HepG2 (cell line): ENCODE data around the gene TBCD. TPM values are rescaled to one million over a fixed set of nuclear protein-coding genes. Genes with fewer than 3 reads are reported as not detected.

Source experiments
- CEBPB ChIP-seq: IDR thresholded peaks from 2 replicates; pipeline ENCODE4 v1.6.1; 2011; ENCODE audit warnings: low read depth, low read length, improper control_type of control experiment, borderline replicate concordance
- CEBPG ChIP-seq: IDR thresholded peaks from 2 replicates; pipeline ENCODE4 v1.6.1; 2016
- CHCHD3 ChIP-seq: sonication (generic); formaldehyde crosslinking; IDR thresholded peaks from 2 replicates; pipeline ENCODE4 v1.8.0; 2022; ENCODE audit warnings: mild to moderate bottlenecking, missing genetic modification reagents, moderate library complexity
- DMAP1 ChIP-seq: IDR thresholded peaks from 2 replicates; pipeline ENCODE4 v1.6.1; 2016
- FOXA3 ChIP-seq: IDR thresholded peaks from 2 replicates; pipeline ENCODE4 v1.6.1; 2016; ENCODE audit warnings: missing genetic modification reagents, missing compliant biosample characterization
- HMGA1 ChIP-seq: sonication (generic); formaldehyde crosslinking; conservative IDR thresholded peaks from 2 replicates; pipeline ENCODE4 v1.4.0; 2020; ENCODE audit warnings: missing genetic modification reagents
- MEF2D ChIP-seq: sonication (generic); formaldehyde crosslinking; IDR thresholded peaks from 2 replicates; pipeline ENCODE4 v1.5.1; 2020; ENCODE audit warnings: mild to moderate bottlenecking, missing genetic modification reagents
- MEIS2 ChIP-seq: sonication (generic); formaldehyde crosslinking; IDR thresholded peaks from 2 replicates; pipeline ENCODE4 v1.9.0; 2021; ENCODE audit warnings: mild to moderate bottlenecking, missing genetic modification reagents
- NFKB2 ChIP-seq: sonication (generic); formaldehyde crosslinking; IDR thresholded peaks from 2 replicates; pipeline ENCODE4 v1.4.0; 2020; ENCODE audit warnings: missing genetic modification reagents, borderline replicate concordance
- RAD51 ChIP-seq: fragments of 450-650 bp; IDR thresholded peaks from 2 replicates; pipeline ENCODE4 v1.6.1; 2016; ENCODE audit warnings: borderline replicate concordance
- RARA ChIP-seq: IDR thresholded peaks from 2 replicates; pipeline ENCODE4 v1.6.1; 2016; ENCODE audit warnings: missing genetic modification reagents, missing compliant biosample characterization
- TAF15 ChIP-seq: fragments of 200-400 bp; formaldehyde crosslinking; IDR thresholded peaks from one replicate; pipeline ENCODE4 v1.6.1; 2018; ENCODE audit warnings: mild to moderate bottlenecking, low read depth, low read length; ENCODE audit not compliant: poor library complexity, severe bottlenecking
- TARDBP ChIP-seq: sonication (generic); formaldehyde crosslinking; IDR thresholded peaks from 2 replicates; pipeline ENCODE4 v1.8.0; 2022; ENCODE audit warnings: mild to moderate bottlenecking, missing genetic modification reagents
- ZBTB3 ChIP-seq: sonication (generic); formaldehyde crosslinking; IDR thresholded peaks from 2 replicates; pipeline ENCODE4 v1.4.0; 2020; ENCODE audit warnings: low read depth, mild to moderate bottlenecking, moderate library complexity, missing genetic modification reagents, borderline replicate concordance
- ZNF143 ChIP-seq: sonication (generic); formaldehyde crosslinking; IDR thresholded peaks from 2 replicates; pipeline ENCODE4 v1.4.0; 2020; ENCODE audit warnings: missing genetic modification reagents
- ZNF441 ChIP-seq: sonication (generic); formaldehyde crosslinking; IDR thresholded peaks from 2 replicates; pipeline ENCODE4 v1.7.0; 2021; ENCODE audit warnings: missing genetic modification reagents, borderline replicate concordance
- ZNF616 ChIP-seq: sonication (generic); formaldehyde crosslinking; IDR thresholded peaks from 2 replicates; pipeline ENCODE4 v1.5.0; 2020; ENCODE audit warnings: low read depth, mild to moderate bottlenecking, missing genetic modification reagents
- ZNF775 ChIP-seq: sonication (generic); formaldehyde crosslinking; IDR thresholded peaks from 2 replicates; pipeline ENCODE4 v1.4.0; 2020; ENCODE audit warnings: missing genetic modification reagents, mild to moderate bottlenecking, moderate library complexity, borderline replicate concordance
- polyA plus RNA-seq, 8 experiments: library from polyadenylated mRNA; depleted of rRNA in 3 of 8; stranded (reverse) in 7 of 8; unstranded in 1 of 8; fragments of >200 nt; fragmentation: Illumina TruSeq in 4 of 8; extraction: Trizol in 4 of 8; gene quantifications; 2 replicates each; pipeline versions ENCODE4 v1.2.1 to v1.2.3, GENCODE V29; 2011 to 2016; ENCODE audit warnings: low read depth in 4 of 8, missing spikeins in 1 of 8, mixed read lengths in 1 of 8; ENCODE audit not compliant: insufficient read depth in 1 of 8
- total RNA-seq, 5 experiments: library from RNA; depleted of rRNA; stranded (reverse); fragments of >200 nt; fragmentation: Illumina TruSeq; extraction: Trizol; gene quantifications; 2 replicates each; pipeline ENCODE4 v1.2.3, GENCODE V29; 2016; ENCODE audit warnings: low read depth in 1 of 5
- TF ChIP-seq, protein P1 (sequence below): sonication (generic); formaldehyde crosslinking; conservative IDR thresholded peaks from 2 replicates; pipeline ENCODE4 v1.8.0; 2022; ENCODE audit warnings: missing genetic modification reagents
- TF ChIP-seq, protein P2 (sequence below): sonication (generic); formaldehyde crosslinking; IDR thresholded peaks from 2 replicates; pipeline ENCODE4 v1.8.0; 2022; ENCODE audit warnings: missing genetic modification reagents, low read depth, mild to moderate bottlenecking, borderline replicate concordance
- TF ChIP-seq, protein P3 (sequence below): sonication (generic); formaldehyde crosslinking; IDR thresholded peaks from 2 replicates; pipeline ENCODE4 v1.4.0; 2020; ENCODE audit warnings: low read depth, missing genetic modification reagents
- TF ChIP-seq, protein P4 (sequence below): sonication (generic); formaldehyde crosslinking; IDR thresholded peaks from 2 replicates; pipeline ENCODE4 v1.4.0; 2020; ENCODE audit warnings: missing genetic modification reagents, mild to moderate bottlenecking, borderline replicate concordance

TBCD gene
- total and polyA plus RNA-seq, 2 of the 13 experiments (the other 11 are each of a cell fraction or from before 2014, with no cell fraction given), result 33.9 to 54.8 TPM

DNA sequence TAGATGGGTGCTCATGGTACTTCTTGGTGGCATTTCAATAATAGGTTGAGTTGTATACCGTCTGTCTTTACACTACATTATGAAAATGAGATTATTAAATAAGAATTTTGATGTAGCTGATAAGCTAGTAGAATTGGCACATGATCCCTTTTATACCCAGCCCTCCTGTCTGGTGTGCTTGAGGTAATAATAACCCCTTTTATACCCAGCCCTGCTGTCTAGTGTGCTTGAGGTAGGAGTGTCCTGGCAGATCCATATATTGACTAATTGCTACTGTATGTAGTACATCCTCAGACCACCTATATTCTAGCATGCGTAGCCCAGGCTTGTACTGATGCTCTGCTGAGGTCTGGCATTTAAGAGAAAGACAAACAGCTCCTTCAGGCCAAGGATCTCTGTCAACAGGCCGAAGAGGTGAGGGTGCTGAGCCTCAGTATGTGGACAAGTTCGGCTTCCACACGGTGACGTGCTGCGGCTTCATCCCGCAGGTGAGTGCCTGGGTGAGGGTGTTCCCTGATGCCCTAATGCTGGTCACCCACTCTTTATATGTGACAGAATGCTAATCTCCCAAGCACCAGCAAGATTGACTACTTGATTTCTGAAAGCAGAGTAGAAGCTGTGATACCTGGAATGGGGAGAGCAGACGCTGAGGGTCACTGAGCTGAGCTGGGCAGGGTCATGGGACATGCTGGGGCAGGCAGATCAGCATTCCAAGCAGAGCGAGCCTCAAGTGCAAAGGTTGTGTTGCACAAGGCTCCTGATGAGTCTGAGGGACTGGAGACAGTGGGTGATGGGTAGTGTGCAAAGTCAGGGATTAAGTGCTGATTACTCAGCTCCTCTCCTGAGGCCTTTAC lies 10.7 kb upstream of the TBCD start (continued):
- TF ChIP-seq DMAP1 (CRISPR knock-in tag) (peak; percentile 73; the same call in 1 of the 2 replicates), FOXA3 (CRISPR knock-in tag) (peak; percentile 88), HMGA1 (CRISPR knock-in tag) (no peak), MEF2D (CRISPR knock-in tag) (peak; percentile 81; the same call in 1 of the 2 replicates), CHCHD3 (CRISPR knock-in tag) (no peak), ZNF143 (CRISPR knock-in tag) (peak; percentile 68), RAD51 (no peak), CEBPG (CRISPR knock-in tag) (peak; percentile 97), MEIS2 (CRISPR knock-in tag) (peak; percentile 82), TARDBP (CRISPR knock-in tag) (peak; percentile 93), ZBTB3 (CRISPR knock-in tag) (no peak), NFKB2 (CRISPR knock-in tag) (no peak), ZNF616 (CRISPR knock-in tag) (no peak), CEBPB (peak; percentile 99), ZNF775 (no peak), RARA (CRISPR knock-in tag) (peak; percentile 91), TAF15 (no peak), ZNF441 (CRISPR knock-in tag) (peak; percentile 88)
- TF ChIP-seq, protein P1, sequence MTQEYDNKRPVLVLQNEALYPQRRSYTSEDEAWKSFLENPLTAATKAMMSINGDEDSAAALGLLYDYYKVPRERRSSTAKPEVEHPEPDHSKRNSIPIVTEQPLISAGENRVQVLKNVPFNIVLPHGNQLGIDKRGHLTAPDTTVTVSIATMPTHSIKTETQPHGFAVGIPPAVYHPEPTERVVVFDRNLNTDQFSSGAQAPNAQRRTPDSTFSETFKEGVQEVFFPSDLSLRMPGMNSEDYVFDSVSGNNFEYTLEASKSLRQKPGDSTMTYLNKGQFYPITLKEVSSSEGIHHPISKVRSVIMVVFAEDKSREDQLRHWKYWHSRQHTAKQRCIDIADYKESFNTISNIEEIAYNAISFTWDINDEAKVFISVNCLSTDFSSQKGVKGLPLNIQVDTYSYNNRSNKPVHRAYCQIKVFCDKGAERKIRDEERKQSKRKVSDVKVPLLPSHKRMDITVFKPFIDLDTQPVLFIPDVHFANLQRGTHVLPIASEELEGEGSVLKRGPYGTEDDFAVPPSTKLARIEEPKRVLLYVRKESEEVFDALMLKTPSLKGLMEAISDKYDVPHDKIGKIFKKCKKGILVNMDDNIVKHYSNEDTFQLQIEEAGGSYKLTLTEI (CRISPR knock-in tag), result no peak
- TF ChIP-seq, protein P2, sequence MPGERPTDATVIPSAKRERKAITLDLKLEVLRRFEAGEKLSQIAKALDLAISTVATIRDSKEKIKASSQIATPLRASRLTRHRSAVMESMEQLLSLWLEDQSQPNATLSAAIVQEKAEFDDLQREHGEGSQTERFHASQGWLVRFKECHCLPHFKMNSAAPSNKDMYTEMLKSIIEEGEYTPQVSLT (CRISPR knock-in tag), result no peak
- TF ChIP-seq, protein P3, sequence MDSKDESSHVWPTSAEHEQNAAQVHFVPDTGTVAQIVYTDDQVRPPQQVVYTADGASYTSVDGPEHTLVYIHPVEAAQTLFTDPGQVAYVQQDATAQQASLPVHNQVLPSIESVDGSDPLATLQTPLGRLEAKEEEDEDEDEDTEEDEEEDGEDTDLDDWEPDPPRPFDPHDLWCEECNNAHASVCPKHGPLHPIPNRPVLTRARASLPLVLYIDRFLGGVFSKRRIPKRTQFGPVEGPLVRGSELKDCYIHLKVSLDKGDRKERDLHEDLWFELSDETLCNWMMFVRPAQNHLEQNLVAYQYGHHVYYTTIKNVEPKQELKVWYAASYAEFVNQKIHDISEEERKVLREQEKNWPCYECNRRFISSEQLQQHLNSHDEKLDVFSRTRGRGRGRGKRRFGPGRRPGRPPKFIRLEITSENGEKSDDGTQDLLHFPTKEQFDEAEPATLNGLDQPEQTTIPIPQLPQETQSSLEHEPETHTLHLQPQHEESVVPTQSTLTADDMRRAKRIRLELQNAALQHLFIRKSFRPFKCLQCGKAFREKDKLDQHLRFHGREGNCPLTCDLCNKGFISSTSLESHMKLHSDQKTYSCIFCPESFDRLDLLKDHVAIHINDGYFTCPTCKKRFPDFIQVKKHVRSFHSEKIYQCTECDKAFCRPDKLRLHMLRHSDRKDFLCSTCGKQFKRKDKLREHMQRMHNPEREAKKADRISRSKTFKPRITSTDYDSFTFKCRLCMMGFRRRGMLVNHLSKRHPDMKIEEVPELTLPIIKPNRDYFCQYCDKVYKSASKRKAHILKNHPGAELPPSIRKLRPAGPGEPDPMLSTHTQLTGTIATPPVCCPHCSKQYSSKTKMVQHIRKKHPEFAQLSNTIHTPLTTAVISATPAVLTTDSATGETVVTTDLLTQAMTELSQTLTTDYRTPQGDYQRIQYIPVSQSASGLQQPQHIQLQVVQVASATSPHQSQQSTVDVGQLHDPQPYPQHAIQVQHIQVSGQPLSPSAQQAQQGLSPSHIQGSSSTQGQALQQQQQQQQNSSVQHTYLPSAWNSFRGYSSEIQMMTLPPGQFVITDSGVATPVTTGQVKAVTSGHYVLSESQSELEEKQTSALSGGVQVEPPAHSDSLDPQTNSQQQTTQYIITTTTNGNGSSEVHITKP, result no peak
- TF ChIP-seq, protein P4, sequence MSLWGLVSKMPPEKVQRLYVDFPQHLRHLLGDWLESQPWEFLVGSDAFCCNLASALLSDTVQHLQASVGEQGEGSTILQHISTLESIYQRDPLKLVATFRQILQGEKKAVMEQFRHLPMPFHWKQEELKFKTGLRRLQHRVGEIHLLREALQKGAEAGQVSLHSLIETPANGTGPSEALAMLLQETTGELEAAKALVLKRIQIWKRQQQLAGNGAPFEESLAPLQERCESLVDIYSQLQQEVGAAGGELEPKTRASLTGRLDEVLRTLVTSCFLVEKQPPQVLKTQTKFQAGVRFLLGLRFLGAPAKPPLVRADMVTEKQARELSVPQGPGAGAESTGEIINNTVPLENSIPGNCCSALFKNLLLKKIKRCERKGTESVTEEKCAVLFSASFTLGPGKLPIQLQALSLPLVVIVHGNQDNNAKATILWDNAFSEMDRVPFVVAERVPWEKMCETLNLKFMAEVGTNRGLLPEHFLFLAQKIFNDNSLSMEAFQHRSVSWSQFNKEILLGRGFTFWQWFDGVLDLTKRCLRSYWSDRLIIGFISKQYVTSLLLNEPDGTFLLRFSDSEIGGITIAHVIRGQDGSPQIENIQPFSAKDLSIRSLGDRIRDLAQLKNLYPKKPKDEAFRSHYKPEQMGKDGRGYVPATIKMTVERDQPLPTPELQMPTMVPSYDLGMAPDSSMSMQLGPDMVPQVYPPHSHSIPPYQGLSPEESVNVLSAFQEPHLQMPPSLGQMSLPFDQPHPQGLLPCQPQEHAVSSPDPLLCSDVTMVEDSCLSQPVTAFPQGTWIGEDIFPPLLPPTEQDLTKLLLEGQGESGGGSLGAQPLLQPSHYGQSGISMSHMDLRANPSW, result peak; percentile 56; the same call in 1 of the 2 replicates
